HepG2 (cell line): ENCODE results near the gene ARHGEF1. TPM values are rescaled to one million over a fixed set of nuclear protein-coding genes. Genes with fewer than 3 reads are reported as not detected.
A peak's percentile ranks its signal among the peaks of the same experiment; 100 is the strongest.

Experiments
- ELF3 ChIP-seq: IDR thresholded peaks from 2 replicates; pipeline ENCODE4 v1.6.1; 2016; ENCODE audit warnings: missing genetic modification reagents, missing compliant biosample characterization
- EP300 ChIP-seq, 3 experiments: sonication (generic) in 1 of 3; formaldehyde crosslinking in 1 of 3; IDR thresholded peaks; 2 replicates each; pipeline versions ENCODE4 v1.5.1 to v1.6.1; 2011 to 2020; ENCODE audit warnings: low read depth in 2 of 3, low read length in 2 of 3, borderline replicate concordance in 1 of 3, improper control_type of control experiment in 1 of 3, mild to moderate bottlenecking in 1 of 3, missing genetic modification reagents in 1 of 3, moderate library complexity in 1 of 3
- KDM4B ChIP-seq: sonication (generic); formaldehyde crosslinking; IDR thresholded peaks from 2 replicates; pipeline ENCODE4 v1.4.0; 2020; ENCODE audit warnings: missing genetic modification reagents
- MEF2D ChIP-seq: sonication (generic); formaldehyde crosslinking; IDR thresholded peaks from 2 replicates; pipeline ENCODE4 v1.5.1; 2020; ENCODE audit warnings: mild to moderate bottlenecking, missing genetic modification reagents
- PITX1 ChIP-seq: sonication (generic); formaldehyde crosslinking; IDR thresholded peaks from 2 replicates; pipeline ENCODE4 v1.5.1; 2020; ENCODE audit warnings: mild to moderate bottlenecking, missing genetic modification reagents
- SMARCC2 ChIP-seq: fragments of 450-650 bp; IDR thresholded peaks from 2 replicates; pipeline ENCODE4 v1.6.1; 2017; ENCODE audit warnings: antibody characterized with exemption, mild to moderate bottlenecking
- TOE1 ChIP-seq: sonication (generic); formaldehyde crosslinking; IDR thresholded peaks from 2 replicates; pipeline ENCODE4 v1.4.0; 2020; ENCODE audit warnings: mild to moderate bottlenecking, missing genetic modification reagents
- ZNF598 ChIP-seq: sonication (generic); formaldehyde crosslinking; IDR thresholded peaks from 2 replicates; pipeline ENCODE4 v1.5.1; 2020; ENCODE audit warnings: mild to moderate bottlenecking, missing genetic modification reagents, borderline replicate concordance
- ZNF607 ChIP-seq: sonication (generic); formaldehyde crosslinking; IDR thresholded peaks from 2 replicates; pipeline ENCODE4 v1.5.1; 2020; ENCODE audit warnings: missing genetic modification reagents, mild to moderate bottlenecking, borderline replicate concordance
- ZNF777 ChIP-seq: sonication (generic); formaldehyde crosslinking; IDR thresholded peaks from 2 replicates; pipeline ENCODE4 v1.4.0; 2020; ENCODE audit warnings: missing genetic modification reagents
- polyA plus RNA-seq, 8 experiments: library from polyadenylated mRNA; depleted of rRNA in 3 of 8; stranded (reverse) in 7 of 8; unstranded in 1 of 8; fragments of >200 nt; fragmentation: Illumina TruSeq in 4 of 8; extraction: Trizol in 4 of 8; gene quantifications; 2 replicates each; pipeline versions ENCODE4 v1.2.1 to v1.2.3, GENCODE V29; 2011 to 2016; ENCODE audit warnings: low read depth in 4 of 8, missing spikeins in 1 of 8, mixed read lengths in 1 of 8; ENCODE audit not compliant: insufficient read depth in 1 of 8
- total RNA-seq, 5 experiments: library from RNA; depleted of rRNA; stranded (reverse); fragments of >200 nt; fragmentation: Illumina TruSeq; extraction: Trizol; gene quantifications; 2 replicates each; pipeline ENCODE4 v1.2.3, GENCODE V29; 2016; ENCODE audit warnings: low read depth in 1 of 5
- TF ChIP-seq, protein P1 (sequence below): sonication (generic); formaldehyde crosslinking; conservative IDR thresholded peaks from 2 replicates; pipeline ENCODE4 v1.8.0; 2022; ENCODE audit warnings: mild to moderate bottlenecking, moderate library complexity, missing genetic modification reagents
- TF ChIP-seq, protein P2 (sequence below): IDR thresholded peaks from 2 replicates; pipeline ENCODE4 v1.4.0; 2020; ENCODE audit warnings: mild to moderate bottlenecking, missing genetic modification reagents
- TF ChIP-seq, protein P3 (sequence below): sonication (generic); formaldehyde crosslinking; IDR thresholded peaks from 2 replicates; pipeline ENCODE4 v1.5.0; 2020; ENCODE audit warnings: missing genetic modification reagents, mild to moderate bottlenecking, borderline replicate concordance
- TF ChIP-seq, protein P4 (sequence below): sonication (generic); formaldehyde crosslinking; IDR thresholded peaks from 2 replicates; pipeline ENCODE4 v1.5.0; 2020; ENCODE audit warnings: missing genetic modification reagents
- TF ChIP-seq, protein P5 (sequence below): sonication (generic); formaldehyde crosslinking; IDR thresholded peaks from 2 replicates; pipeline ENCODE4 v1.4.0; 2020; ENCODE audit warnings: missing genetic modification reagents

The ARHGEF1 gene
- total and polyA plus RNA-seq, 2 of the 13 experiments (the other 11 are each of a cell fraction or from before 2014, with no cell fraction given) = 33.7 to 34.7 TPM

DNA sequence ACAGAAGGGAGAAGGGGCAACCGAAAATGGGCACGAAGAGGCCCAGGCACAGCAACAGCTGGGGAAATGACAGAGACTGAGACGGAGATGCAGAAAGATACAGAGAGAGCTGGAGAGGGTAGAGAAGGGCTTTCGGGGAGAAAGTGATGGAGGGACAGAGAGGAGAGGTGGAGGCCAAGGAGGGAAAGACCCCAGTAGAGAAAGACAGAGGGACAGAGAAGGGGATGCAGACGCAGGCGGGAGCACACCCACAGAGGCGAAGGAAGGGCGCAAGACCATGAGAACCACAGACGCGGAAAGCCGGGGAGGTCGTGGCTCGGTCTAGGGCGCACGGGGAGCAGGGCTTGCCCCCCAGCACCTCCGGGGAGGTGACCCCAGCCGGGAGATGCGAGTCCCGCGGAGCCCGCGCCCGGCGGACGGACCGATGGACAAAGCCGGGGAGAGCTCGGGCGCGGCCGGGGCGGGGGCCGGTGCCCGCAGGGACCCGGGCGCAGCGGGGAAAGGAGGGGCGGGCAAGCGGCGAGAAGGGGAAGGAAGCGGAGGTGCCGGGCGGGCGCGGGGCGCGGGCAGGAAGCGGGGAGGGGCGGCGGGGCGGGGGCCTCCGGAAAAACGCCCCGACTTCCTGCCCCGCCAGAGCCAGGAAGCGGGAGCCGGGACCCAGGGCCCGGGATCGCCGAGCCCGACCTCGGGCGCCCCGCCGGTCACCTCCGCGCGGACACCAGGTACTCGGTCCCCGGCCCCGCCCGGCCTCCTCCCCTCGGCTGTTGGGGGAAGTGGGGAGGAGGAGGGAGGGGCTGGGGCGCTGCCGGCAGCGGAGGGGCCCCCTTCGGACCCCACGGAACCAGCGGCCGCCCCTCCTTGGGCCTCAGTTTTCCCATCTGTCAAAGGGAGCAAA, at the start of gene ARHGEF1 (continued):
- TF ChIP-seq, protein P1, sequence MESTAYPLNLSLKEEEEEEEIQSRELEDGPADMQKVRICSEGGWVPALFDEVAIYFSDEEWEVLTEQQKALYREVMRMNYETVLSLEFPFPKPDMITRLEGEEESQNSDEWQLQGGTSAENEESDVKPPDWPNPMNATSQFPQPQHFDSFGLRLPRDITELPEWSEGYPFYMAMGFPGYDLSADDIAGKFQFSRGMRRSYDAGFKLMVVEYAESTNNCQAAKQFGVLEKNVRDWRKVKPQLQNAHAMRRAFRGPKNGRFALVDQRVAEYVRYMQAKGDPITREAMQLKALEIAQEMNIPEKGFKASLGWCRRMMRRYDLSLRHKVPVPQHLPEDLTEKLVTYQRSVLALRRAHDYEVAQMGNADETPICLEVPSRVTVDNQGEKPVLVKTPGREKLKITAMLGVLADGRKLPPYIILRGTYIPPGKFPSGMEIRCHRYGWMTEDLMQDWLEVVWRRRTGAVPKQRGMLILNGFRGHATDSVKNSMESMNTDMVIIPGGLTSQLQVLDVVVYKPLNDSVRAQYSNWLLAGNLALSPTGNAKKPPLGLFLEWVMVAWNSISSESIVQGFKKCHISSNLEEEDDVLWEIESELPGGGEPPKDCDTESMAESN (CRISPR knock-in tag) = no peak
- TF ChIP-seq, protein P2, sequence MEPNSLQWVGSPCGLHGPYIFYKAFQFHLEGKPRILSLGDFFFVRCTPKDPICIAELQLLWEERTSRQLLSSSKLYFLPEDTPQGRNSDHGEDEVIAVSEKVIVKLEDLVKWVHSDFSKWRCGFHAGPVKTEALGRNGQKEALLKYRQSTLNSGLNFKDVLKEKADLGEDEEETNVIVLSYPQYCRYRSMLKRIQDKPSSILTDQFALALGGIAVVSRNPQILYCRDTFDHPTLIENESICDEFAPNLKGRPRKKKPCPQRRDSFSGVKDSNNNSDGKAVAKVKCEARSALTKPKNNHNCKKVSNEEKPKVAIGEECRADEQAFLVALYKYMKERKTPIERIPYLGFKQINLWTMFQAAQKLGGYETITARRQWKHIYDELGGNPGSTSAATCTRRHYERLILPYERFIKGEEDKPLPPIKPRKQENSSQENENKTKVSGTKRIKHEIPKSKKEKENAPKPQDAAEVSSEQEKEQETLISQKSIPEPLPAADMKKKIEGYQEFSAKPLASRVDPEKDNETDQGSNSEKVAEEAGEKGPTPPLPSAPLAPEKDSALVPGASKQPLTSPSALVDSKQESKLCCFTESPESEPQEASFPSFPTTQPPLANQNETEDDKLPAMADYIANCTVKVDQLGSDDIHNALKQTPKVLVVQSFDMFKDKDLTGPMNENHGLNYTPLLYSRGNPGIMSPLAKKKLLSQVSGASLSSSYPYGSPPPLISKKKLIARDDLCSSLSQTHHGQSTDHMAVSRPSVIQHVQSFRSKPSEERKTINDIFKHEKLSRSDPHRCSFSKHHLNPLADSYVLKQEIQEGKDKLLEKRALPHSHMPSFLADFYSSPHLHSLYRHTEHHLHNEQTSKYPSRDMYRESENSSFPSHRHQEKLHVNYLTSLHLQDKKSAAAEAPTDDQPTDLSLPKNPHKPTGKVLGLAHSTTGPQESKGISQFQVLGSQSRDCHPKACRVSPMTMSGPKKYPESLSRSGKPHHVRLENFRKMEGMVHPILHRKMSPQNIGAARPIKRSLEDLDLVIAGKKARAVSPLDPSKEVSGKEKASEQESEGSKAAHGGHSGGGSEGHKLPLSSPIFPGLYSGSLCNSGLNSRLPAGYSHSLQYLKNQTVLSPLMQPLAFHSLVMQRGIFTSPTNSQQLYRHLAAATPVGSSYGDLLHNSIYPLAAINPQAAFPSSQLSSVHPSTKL (CRISPR knock-in tag) = no peak
- TF ChIP-seq PITX1 (CRISPR knock-in tag) (no peak), SMARCC2 (no peak), ELF3 (CRISPR knock-in tag) (0 out of 2 replicates have a peak, but pooled peaks have one; percentile 32), TOE1 (CRISPR knock-in tag) (no peak), ZNF777 (CRISPR knock-in tag) (no peak), ZNF598 (CRISPR knock-in tag) (no peak; the same call in 1 of the 2 replicates), EP300 (IDR thresholded peaks at IDR 0.05; ENCODE audit: low read depth in 2 of 2, low read length in 2 of 2) (no peak), EP300 (CRISPR knock-in tag; IDR thresholded peaks at IDR 0.05; ENCODE audit: borderline replicate concordance) (no peak), KDM4B (CRISPR knock-in tag) (no peak), ZNF607 (peak; percentile 25; the same call in 1 of the 2 replicates), MEF2D (CRISPR knock-in tag) (no peak)
- TF ChIP-seq, protein P3, sequence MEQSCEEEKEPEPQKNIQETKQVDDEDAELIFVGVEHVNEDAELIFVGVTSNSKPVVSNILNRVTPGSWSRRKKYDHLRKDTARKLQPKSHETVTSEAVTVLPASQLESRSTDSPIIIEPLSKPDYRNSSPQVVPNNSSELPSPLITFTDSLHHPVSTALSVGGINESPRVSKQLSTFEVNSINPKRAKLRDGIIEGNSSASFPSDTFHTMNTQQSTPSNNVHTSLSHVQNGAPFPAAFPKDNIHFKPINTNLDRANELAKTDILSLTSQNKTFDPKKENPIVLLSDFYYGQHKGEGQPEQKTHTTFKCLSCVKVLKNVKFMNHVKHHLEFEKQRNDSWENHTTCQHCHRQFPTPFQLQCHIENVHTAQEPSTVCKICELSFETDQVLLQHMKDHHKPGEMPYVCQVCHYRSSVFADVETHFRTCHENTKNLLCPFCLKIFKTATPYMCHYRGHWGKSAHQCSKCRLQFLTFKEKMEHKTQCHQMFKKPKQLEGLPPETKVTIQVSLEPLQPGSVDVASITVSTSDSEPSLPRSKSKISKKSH (CRISPR knock-in tag) = no peak
- TF ChIP-seq, protein P4, sequence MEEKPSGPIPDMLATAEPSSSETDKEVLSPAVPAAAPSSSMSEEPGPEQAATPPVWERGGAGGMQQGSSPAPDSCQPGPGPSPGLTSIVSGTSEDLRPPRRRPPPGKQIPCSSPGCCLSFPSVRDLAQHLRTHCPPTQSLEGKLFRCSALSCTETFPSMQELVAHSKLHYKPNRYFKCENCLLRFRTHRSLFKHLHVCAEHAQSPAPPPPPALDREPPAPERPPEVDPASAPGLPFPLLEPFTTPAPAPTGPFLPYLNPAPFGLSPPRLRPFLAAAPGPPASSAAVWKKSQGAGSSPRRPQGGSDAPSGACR (CRISPR knock-in tag) = no peak
- TF ChIP-seq, protein P5, sequence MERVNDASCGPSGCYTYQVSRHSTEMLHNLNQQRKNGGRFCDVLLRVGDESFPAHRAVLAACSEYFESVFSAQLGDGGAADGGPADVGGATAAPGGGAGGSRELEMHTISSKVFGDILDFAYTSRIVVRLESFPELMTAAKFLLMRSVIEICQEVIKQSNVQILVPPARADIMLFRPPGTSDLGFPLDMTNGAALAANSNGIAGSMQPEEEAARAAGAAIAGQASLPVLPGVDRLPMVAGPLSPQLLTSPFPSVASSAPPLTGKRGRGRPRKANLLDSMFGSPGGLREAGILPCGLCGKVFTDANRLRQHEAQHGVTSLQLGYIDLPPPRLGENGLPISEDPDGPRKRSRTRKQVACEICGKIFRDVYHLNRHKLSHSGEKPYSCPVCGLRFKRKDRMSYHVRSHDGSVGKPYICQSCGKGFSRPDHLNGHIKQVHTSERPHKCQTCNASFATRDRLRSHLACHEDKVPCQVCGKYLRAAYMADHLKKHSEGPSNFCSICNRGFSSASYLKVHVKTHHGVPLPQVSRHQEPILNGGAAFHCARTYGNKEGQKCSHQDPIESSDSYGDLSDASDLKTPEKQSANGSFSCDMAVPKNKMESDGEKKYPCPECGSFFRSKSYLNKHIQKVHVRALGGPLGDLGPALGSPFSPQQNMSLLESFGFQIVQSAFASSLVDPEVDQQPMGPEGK (CRISPR knock-in tag) = peak; percentile 87
